Measurements from ENCODE around the gene CIAO1. TPM values are rescaled to one million over a fixed set of nuclear protein-coding genes. Genes with fewer than 3 reads are reported as not detected.

CIAO1 gene
- total and polyA plus RNA-seq, 2 of the 13 experiments (the other 11 are each of a cell fraction or from before 2014, with no cell fraction given): 99.3 to 120 TPM

DNA sequence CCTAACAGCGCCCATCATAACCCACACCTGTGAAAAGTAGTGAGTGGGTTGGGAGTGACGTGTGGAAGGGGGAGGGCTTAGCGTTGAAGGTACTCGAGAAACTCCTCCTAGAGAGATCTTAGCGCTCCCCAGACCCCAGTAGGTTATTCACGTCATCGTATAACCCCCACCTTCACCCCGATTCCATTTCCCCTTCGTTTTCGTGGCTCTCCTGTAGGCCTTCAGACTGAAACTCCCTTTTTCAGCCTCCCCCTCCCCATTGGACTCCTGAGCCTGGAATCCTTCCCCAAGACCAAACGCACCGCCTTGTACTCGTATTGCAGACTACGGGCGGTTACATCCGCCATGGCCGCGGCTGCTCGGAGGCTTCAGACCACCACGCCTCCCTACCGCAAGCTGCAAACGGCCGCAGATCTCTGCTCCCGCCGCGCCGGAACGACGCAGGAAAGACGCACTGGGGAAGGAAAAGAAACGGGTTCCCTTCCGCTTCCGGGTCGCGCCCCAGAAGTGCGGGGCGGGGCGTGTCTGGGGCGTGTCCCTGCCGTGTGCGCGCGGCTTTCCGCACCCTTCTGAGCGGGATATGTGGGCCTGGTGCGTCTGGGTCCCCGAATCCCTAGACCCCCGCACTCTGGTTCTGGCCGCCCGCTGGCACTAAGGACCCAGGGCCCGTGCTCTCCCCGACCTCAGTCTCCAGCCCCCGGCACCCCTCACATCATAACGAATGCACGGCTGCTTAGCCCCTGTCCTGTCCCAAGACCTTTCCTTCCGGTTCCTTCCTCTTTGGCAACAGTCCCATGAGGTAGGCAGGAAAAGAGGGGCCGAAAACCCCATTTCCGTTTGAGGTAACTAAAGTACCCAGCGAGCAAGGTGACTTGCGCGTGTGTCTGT lies 39.3 kb downstream of the CIAO1 start, which contains the start of gene SNRNP200 (continued):
- TF ChIP-seq, protein P1, sequence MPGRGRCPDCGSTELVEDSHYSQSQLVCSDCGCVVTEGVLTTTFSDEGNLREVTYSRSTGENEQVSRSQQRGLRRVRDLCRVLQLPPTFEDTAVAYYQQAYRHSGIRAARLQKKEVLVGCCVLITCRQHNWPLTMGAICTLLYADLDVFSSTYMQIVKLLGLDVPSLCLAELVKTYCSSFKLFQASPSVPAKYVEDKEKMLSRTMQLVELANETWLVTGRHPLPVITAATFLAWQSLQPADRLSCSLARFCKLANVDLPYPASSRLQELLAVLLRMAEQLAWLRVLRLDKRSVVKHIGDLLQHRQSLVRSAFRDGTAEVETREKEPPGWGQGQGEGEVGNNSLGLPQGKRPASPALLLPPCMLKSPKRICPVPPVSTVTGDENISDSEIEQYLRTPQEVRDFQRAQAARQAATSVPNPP (CRISPR knock-in tag; IDR thresholded peaks at IDR 0.05): peak; percentile 80
- TF ChIP-seq U2AF2 (IDR thresholded peaks at IDR 0.05; ENCODE audit: low read depth, low read length): no peak
- TF ChIP-seq, protein P2, sequence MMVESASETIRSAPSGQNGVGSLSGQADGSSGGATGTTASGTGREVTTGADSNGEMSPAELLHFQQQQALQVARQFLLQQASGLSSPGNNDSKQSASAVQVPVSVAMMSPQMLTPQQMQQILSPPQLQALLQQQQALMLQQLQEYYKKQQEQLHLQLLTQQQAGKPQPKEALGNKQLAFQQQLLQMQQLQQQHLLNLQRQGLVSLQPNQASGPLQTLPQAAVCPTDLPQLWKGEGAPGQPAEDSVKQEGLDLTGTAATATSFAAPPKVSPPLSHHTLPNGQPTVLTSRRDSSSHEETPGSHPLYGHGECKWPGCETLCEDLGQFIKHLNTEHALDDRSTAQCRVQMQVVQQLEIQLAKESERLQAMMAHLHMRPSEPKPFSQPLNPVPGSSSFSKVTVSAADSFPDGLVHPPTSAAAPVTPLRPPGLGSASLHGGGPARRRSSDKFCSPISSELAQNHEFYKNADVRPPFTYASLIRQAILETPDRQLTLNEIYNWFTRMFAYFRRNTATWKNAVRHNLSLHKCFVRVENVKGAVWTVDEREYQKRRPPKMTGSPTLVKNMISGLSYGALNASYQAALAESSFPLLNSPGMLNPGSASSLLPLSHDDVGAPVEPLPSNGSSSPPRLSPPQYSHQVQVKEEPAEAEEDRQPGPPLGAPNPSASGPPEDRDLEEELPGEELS (CRISPR knock-in tag; IDR thresholded peaks at IDR 0.05): peak; percentile 88
- TF ChIP-seq, protein P3, sequence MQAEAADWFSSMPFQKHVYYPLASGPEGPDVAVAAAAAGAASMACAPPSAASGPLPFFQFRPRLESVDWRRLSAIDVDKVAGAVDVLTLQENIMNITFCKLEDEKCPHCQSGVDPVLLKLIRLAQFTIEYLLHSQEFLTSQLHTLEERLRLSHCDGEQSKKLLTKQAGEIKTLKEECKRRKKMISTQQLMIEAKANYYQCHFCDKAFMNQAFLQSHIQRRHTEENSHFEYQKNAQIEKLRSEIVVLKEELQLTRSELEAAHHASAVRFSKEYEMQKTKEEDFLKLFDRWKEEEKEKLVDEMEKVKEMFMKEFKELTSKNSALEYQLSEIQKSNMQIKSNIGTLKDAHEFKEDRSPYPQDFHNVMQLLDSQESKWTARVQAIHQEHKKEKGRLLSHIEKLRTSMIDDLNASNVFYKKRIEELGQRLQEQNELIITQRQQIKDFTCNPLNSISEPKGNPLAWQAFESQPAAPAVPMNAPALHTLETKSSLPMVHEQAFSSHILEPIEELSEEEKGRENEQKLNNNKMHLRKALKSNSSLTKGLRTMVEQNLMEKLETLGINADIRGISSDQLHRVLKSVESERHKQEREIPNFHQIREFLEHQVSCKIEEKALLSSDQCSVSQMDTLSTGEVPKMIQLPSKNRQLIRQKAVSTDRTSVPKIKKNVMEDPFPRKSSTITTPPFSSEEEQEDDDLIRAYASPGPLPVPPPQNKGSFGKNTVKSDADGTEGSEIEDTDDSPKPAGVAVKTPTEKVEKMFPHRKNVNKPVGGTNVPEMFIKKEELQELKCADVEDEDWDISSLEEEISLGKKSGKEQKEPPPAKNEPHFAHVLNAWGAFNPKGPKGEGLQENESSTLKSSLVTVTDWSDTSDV (CRISPR knock-in tag; IDR thresholded peaks at IDR 0.05): peak; percentile 99
- TF ChIP-seq, protein P4, sequence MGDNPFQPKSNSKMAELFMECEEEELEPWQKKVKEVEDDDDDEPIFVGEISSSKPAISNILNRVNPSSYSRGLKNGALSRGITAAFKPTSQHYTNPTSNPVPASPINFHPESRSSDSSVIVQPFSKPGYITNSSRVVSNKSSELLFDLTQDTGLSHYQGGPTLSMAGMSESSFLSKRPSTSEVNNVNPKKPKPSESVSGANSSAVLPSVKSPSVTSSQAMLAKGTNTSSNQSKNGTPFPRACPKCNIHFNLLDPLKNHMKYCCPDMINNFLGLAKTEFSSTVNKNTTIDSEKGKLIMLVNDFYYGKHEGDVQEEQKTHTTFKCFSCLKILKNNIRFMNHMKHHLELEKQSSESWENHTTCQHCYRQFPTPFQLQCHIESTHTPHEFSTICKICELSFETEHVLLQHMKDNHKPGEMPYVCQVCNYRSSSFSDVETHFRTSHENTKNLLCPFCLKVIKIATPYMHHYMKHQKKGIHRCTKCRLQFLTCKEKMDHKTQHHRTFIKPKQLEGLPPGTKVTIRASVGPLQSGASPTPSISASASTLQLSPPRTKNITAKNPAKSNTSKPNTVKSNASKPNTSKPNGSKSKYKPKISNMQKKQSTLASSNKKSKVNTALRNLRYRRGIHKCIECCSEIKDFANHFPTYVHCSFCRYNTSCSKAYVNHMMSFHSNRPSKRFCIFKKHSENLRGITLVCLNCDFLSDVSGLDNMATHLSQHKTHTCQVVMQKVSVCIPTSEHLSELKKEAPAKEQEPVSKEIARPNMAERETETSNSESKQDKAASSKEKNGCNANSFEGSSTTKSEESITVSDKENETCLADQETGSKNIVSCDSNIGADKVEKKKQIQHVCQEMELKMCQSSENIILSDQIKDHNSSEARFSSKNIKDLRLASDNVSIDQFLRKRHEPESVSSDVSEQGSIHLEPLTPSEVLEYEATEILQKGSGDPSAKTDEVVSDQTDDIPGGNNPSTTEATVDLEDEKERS (CRISPR knock-in tag; IDR thresholded peaks at IDR 0.05): peak; percentile 97
- TF ChIP-seq ZNF629 (CRISPR knock-in tag; conservative IDR thresholded peaks at IDR 0.05): peak; percentile 47; the same call in 1 of the 2 replicates
- TF ChIP-seq ZNF879 (CRISPR knock-in tag; IDR thresholded peaks at IDR 0.05): no peak
- peak; percentile 98 for TF ChIP-seq ZNF232 (CRISPR knock-in tag; IDR thresholded peaks at IDR 0.05; ENCODE audit: borderline replicate concordance)
- TF ChIP-seq, protein P5, sequence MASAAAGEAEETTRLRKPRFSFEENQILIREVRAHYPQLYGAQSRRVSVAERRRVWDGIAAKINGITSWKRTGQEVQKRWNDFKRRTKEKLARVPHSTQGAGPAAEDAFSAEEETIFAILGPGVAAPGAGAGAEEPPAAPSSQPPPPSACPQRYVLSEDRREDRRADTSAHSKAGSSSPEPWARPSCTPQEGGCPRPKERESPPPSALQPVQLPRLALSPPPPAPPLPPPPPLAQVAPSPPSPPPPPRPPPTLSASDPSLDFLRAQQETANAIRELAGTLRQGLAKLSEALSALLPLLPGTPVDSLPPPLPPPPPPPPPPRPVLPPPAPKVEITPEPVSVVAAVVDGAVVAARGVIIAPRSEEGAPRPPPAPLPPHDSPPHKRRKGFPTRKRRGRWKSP (CRISPR knock-in tag; IDR thresholded peaks at IDR 0.05): peak; percentile 87
- no peak; the same call in 1 of the 2 replicates for TF ChIP-seq HIVEP1 (CRISPR knock-in tag; IDR thresholded peaks at IDR 0.05)
- TF ChIP-seq, protein P6, sequence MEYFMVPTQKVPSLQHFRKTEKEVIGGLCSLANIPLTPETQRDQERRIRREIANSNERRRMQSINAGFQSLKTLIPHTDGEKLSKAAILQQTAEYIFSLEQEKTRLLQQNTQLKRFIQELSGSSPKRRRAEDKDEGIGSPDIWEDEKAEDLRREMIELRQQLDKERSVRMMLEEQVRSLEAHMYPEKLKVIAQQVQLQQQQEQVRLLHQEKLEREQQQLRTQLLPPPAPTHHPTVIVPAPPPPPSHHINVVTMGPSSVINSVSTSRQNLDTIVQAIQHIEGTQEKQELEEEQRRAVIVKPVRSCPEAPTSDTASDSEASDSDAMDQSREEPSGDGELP (IDR thresholded peaks at IDR 0.05; ENCODE audit: borderline replicate concordance, low read depth): peak; percentile 62; the same call in 1 of the 2 replicates
- TF ChIP-seq ZNF616 (CRISPR knock-in tag; IDR thresholded peaks at IDR 0.05; ENCODE audit: low read depth): no peak
- TF ChIP-seq ZFP36L1 (CRISPR knock-in tag; IDR thresholded peaks at IDR 0.05): 0 out of 2 replicates have a peak, but pooled peaks have one; percentile 34
- peak; percentile 94 for TF ChIP-seq ELF3 (CRISPR knock-in tag; IDR thresholded peaks at IDR 0.05)
- TF ChIP-seq NFYC (CRISPR knock-in tag; IDR thresholded peaks at IDR 0.05): no peak
- TF ChIP-seq ZNF720 (CRISPR knock-in tag; IDR thresholded peaks at IDR 0.05): 0 out of 2 replicates have a peak, but pooled peaks have one; percentile 12
- TF ChIP-seq CREB1 (IDR thresholded peaks at IDR 0.05): peak; percentile 54; the same call in 1 of the 2 replicates
- TF ChIP-seq CREB1 (CRISPR knock-in tag; IDR thresholded peaks at IDR 0.05): peak; percentile 92

All from HepG2 (cell line).